Heart left ventricle (tissue), 13 donors: ENCODE measurements around the gene FSTL4.

Source experiments
- POLR2A ChIP-seq, 2 donors: fragments of 450-650 bp; IDR thresholded peaks; one replicate each; pipeline ENCODE4 v1.6.1; 2017; ENCODE audit warnings: antibody characterized with exemption in 2 of 2, mild to moderate bottlenecking in 2 of 2, moderate library complexity in 2 of 2
- TF ChIP-seq, protein P1 (sequence below), 12 donors: fragments of 200-600 bp; sonication (generic) in 4 of 12; IDR thresholded peaks; one replicate each; pipeline versions ENCODE4 v1.5.0 to v1.8.0; 2018 to 2022; ENCODE audit warnings: antibody characterized with exemption in 12 of 12, mild to moderate bottlenecking in 5 of 12
- donor health status: ischemic (EF 13 %, LVEDD 7.1; RV severe dilation, severe dysfunction).
- donor health status: DM: no; HTN: yes; CAD: no.
- donor health status: DM: no; HTN: no; CAD: no.
- donor health status: ischemic (EF 25% LVEDD 6.9; RV normal size, moderate dysfunction).
- donor health status: ischemic (EF 25% LVEDD 5.7; RV mildly dilated, moderate dysfunction).
- donor health status: ischemic (EF 35%, LVEDD 5.7; RV mildly dilated, moderate dysfunction).
- donor health status: nonischemic (EF 11% LVEDD 7.7; RV severe dilation, severe dysfunction).
- donor health status: DM: yes; HTN: yes; CAD: no.
- donor health status: PGD.
- donor health status: ischemic (EF 29% LVEDD 5.4; RV normal size, mild dysfunction).
- donor health status: nonischemic (EF 23%, LVEDD 6.1; RV moderate dilation, normal function).

- TF ChIP-seq, protein P1, sequence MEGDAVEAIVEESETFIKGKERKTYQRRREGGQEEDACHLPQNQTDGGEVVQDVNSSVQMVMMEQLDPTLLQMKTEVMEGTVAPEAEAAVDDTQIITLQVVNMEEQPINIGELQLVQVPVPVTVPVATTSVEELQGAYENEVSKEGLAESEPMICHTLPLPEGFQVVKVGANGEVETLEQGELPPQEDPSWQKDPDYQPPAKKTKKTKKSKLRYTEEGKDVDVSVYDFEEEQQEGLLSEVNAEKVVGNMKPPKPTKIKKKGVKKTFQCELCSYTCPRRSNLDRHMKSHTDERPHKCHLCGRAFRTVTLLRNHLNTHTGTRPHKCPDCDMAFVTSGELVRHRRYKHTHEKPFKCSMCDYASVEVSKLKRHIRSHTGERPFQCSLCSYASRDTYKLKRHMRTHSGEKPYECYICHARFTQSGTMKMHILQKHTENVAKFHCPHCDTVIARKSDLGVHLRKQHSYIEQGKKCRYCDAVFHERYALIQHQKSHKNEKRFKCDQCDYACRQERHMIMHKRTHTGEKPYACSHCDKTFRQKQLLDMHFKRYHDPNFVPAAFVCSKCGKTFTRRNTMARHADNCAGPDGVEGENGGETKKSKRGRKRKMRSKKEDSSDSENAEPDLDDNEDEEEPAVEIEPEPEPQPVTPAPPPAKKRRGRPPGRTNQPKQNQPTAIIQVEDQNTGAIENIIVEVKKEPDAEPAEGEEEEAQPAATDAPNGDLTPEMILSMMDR (IDR thresholded peaks at IDR 0.05) = no peak
- no peak for TF ChIP-seq POLR2A (IDR thresholded peaks at IDR 0.05)
These were observed 291.0 kb downstream of the FSTL4 start for GRCh38 chr5:133321286-133321832.
